Measurements from ENCODE around the gene ILKAP. TPM values are rescaled to one million over a fixed set of nuclear protein-coding genes. Genes with fewer than 3 reads are reported as not detected.

ILKAP gene
- total RNA-seq, 1 experiment from 2014 or later = 41.5 TPM

GRCh38 chr2:238142382-238143205 is 60.9 kb downstream of the ILKAP start:
- no peak for TF ChIP-seq CTCF (conservative IDR thresholded peaks at IDR 0.05)
- DNase-seq = no peak
- Histone ChIP-seq H2BK120ac (ENCODE audit: low read depth, low read length, poor library complexity, severe bottlenecking) (no peak overlapping the region), H3K56ac (ENCODE audit: insufficient read length, low read depth, low read length) (no peak overlapping the region), H3K79me1 (ENCODE audit: insufficient read depth, low read depth, low read length, poor library complexity, severe bottlenecking) (no peaks in the 10 kb centered on the region), H2BK12ac (ENCODE audit: insufficient read length, low read depth, low read length) (no peak overlapping the region), H4K8ac (replicated peaks; ENCODE audit: insufficient read length, low read depth, low read length) (no peak overlapping the region), H3K4me2 (ENCODE audit: insufficient read depth, insufficient read length, low read length) (no peak overlapping the region), H3K9ac (ENCODE audit: extremely low read depth, insufficient read length, low read length) (no peak overlapping the region), H3K4me1 (ENCODE audit: insufficient read depth, low read length) (no peaks in the 10 kb centered on the region), H3K23ac (ENCODE audit: insufficient read length, low read depth, low read length) (no peak overlapping the region), H4K91ac (ENCODE audit: insufficient read length, low read depth, low read length) (no peak overlapping the region), H2BK20ac (ENCODE audit: low read depth, low read length, poor library complexity, severe bottlenecking) (no peak overlapping the region), H2AK5ac (ENCODE audit: insufficient read length, low read length) (no peak overlapping the region), H3K27me3 (ENCODE audit: insufficient read depth, low read length) (no peaks in the 10 kb centered on the region), H2BK5ac (ENCODE audit: insufficient read length, low read length) (no peak overlapping the region), H2BK15ac (ENCODE audit: low read depth, low read length) (no peak overlapping the region), H2AFZ (ENCODE audit: low read length) (no peak overlapping the region), H3K4ac (ENCODE audit: low read depth, low read length) (no peak overlapping the region), H3K79me2 (ENCODE audit: insufficient read depth, low read length) (no peaks in the 10 kb centered on the region), H3K23me2 (ENCODE audit: insufficient read length, low read depth, low read length, poor library complexity, severe bottlenecking) (no peaks in the 10 kb centered on the region), H3K27ac (ENCODE audit: insufficient read length, low read depth, low read length) (no peak overlapping the region), H4K5ac (ENCODE audit: insufficient read length, low read depth, low read length) (no peak overlapping the region), H3K18ac (ENCODE audit: insufficient read length, low read depth, low read length) (no peak overlapping the region), H3K14ac (ENCODE audit: insufficient read depth, low read length) (no peak overlapping the region), H3K9me3 (ENCODE audit: control insufficient read depth, low read depth, low read length) (no peaks in the 10 kb centered on the region), H4K20me1 (ENCODE audit: control insufficient read depth, insufficient read depth, insufficient read length) (peaks cover 2% of the 10 kb centered on the region), H3T11ph (ENCODE audit: low read length) (no peak overlapping the region)
- no CpG with 5 or more reads among the region's 30 CpGs for WGBS (ENCODE audit: extremely low coverage, insufficient read length, low lambda C conversion rate)
- no peaks in the 10 kb centered on the region for H3K4me1 Mint-ChIP-seq
- H3K4me3 Mint-ChIP-seq = no peak overlapping the region
- H3K36me3 Mint-ChIP-seq (ENCODE audit: insufficient read depth in 1 of 3, low read depth in 3 of 3) = no peaks in the 10 kb centered on the region
- H3K9me3 Mint-ChIP-seq = no peaks in the 10 kb centered on the region
- H3K27me3 Mint-ChIP-seq (ENCODE audit: low read depth) = no peaks in the 10 kb centered on the region; the same call in 1 of the 2 replicates
- H3K27ac Mint-ChIP-seq = no peak overlapping the region

Data from H9 (cell line).